Aortic smooth muscle cell (primary cell): Measurements from ENCODE around the gene RNF32. TPM values are rescaled to one million over a fixed set of nuclear protein-coding genes. Genes with fewer than 3 reads are reported as not detected.

Experiments used
- total RNA-seq: library from RNA; depleted of rRNA; stranded (reverse); fragments of >200 nt; gene quantifications from 2 replicates; pipeline ENCODE4 v1.2.3, GENCODE V29; 2014

Gene RNF32
- total RNA-seq: 0.62 and 1.2 TPM in 2 replicates

GRCh38 chr7:156640257-156640948, at the start of gene RNF32:
Gene RNF32 (plus strand): TSS chr7:156640774. CDS start chr7:156643878, 3,104 bp downstream.

